IPS-18a (cell line): Measurements from ENCODE around the gene SCAP.
"Not testable (repeated sequence)": the region's sequence is repeated elsewhere in the genome, so short reads cannot be mapped to it uniquely, and the experiment has no call there.

ENCODE experiments used
- H3K27ac ChIP-seq: one replicate; pipeline ENCODE4 v1.5.1; 2013; ENCODE audit warnings: low read length
- H3K27me3 ChIP-seq: one replicate; pipeline ENCODE4 v1.6.1; 2013; ENCODE audit warnings: mild to moderate bottlenecking, low read length; ENCODE audit not compliant: control insufficient read depth, insufficient read depth
- H3K36me3 ChIP-seq: one replicate; pipeline ENCODE4 v1.6.1; 2013; ENCODE audit warnings: low read depth, low read length; ENCODE audit not compliant: control insufficient read depth
- H3K4me1 ChIP-seq: one replicate; pipeline ENCODE4 v1.6.1; 2013; ENCODE audit warnings: low read depth, low read length; ENCODE audit not compliant: control insufficient read depth
- H3K4me3 ChIP-seq: one replicate; pipeline ENCODE4 v1.5.1; 2013; ENCODE audit warnings: low read length
- H3K9ac ChIP-seq: one replicate; pipeline ENCODE4 v1.6.1; 2013; ENCODE audit warnings: mild to moderate bottlenecking, low read length, moderate library complexity
- H3K9me3 ChIP-seq: one replicate; pipeline ENCODE4 v1.6.1; 2013; ENCODE audit warnings: low read depth, low read length; ENCODE audit not compliant: control insufficient read depth

Gene SCAP

GRCh38 chr3:47475570-47476329, at the start of gene SCAP:
SCAP (minus strand) TSS chr3:47475941; CDS start chr3:47442993, 32,948 bp downstream.
- Histone ChIP-seq H3K9me3 (no peaks in the 10 kb centered on the region), H3K36me3 (no peaks in the 10 kb centered on the region), H3K4me1 (peaks cover 11% of the 10 kb centered on the region), H3K4me3 (peak within 1 kb of the TSS; percentile 81), H3K27ac (no peak within 1 kb of the TSS), H3K9ac (peak within 1 kb of the TSS; percentile 59), H3K27me3 (no peaks in the 10 kb centered on the region)

- Histone ChIP-seq H3K27me3 (peaks cover 15% of the 10 kb centered on the region), H3K4me1 (peaks cover 11% of the 10 kb centered on the region), H3K9me3 (no peaks in the 10 kb centered on the region), H3K27ac (no peak overlapping the region), H3K4me3 (no peak overlapping the region), H3K9ac (no peak overlapping the region), H3K36me3 (no peaks in the 10 kb centered on the region)
Measured at GRCh38 chr3:47523310-47524073, 47.8 kb upstream of the SCAP start.

- peaks cover 11% of the 10 kb centered on the region for H3K4me1 ChIP-seq
- no peak overlapping the region for H3K27ac ChIP-seq
- no peak overlapping the region for H3K4me3 ChIP-seq
- H3K9me3 ChIP-seq, result no peaks in the 10 kb centered on the region
- H3K27me3 ChIP-seq, result peaks cover 15% of the 10 kb centered on the region
- no peak overlapping the region for H3K9ac ChIP-seq
- no peaks in the 10 kb centered on the region for H3K36me3 ChIP-seq
Measured at GRCh38 chr3:47522082-47522987, 46.6 kb upstream of the SCAP start.

GRCh38 chr3:47520756-47521155, 45.0 kb upstream of the SCAP start:
- Histone ChIP-seq H3K9me3 (no peaks in the 10 kb centered on the region), H3K4me1 (peaks cover 11% of the 10 kb centered on the region), H3K36me3 (no peaks in the 10 kb centered on the region), H3K9ac (no peak overlapping the region), H3K4me3 (no peak overlapping the region), H3K27ac (no peak overlapping the region), H3K27me3 (peaks cover 15% of the 10 kb centered on the region)

GRCh38 chr3:47517937-47518336, 42.2 kb upstream of the SCAP start:
- Histone ChIP-seq H3K4me1 (peaks cover 11% of the 10 kb centered on the region), H3K27me3 (peaks cover 8% of the 10 kb centered on the region), H3K9ac (no peak overlapping the region), H3K27ac (no peak overlapping the region), H3K9me3 (no peaks in the 10 kb centered on the region), H3K4me3 (no peak overlapping the region), H3K36me3 (no peaks in the 10 kb centered on the region)

GRCh38 chr3:47515864-47516319, 40.2 kb upstream of the SCAP start:
- no peak overlapping the region for H3K27ac ChIP-seq
- no peak overlapping the region for H3K4me3 ChIP-seq
- no peak overlapping the region for H3K9ac ChIP-seq
- H3K27me3 ChIP-seq, result no peaks in the 10 kb centered on the region
- peaks cover 6% of the 10 kb centered on the region for H3K4me1 ChIP-seq
- no peaks in the 10 kb centered on the region for H3K9me3 ChIP-seq
- H3K36me3 ChIP-seq, result peaks cover 5% of the 10 kb centered on the region

GRCh38 chr3:47515100-47515499, 39.4 kb upstream of the SCAP start:
- no peaks in the 10 kb centered on the region for H3K27me3 ChIP-seq
- peaks cover 13% of the 10 kb centered on the region for H3K36me3 ChIP-seq
- H3K27ac ChIP-seq, result no peak overlapping the region
- no peaks in the 10 kb centered on the region for H3K4me1 ChIP-seq
- H3K4me3 ChIP-seq, result no peak overlapping the region
- no peaks in the 10 kb centered on the region for H3K9me3 ChIP-seq
- no peak overlapping the region for H3K9ac ChIP-seq

GRCh38 chr3:47513125-47513929, 37.6 kb upstream of the SCAP start, which contains the start of gene ELP6:
ELP6 (minus strand) TSS chr3:47513712; CDS start chr3:47513590, 122 bp downstream.
- Histone ChIP-seq H3K27ac (peak within 1 kb of the TSS; percentile 90), H3K9me3 (no peaks in the 10 kb centered on the region), H3K9ac (peak within 1 kb of the TSS; percentile 94), H3K4me3 (peak within 1 kb of the TSS; percentile 94), H3K36me3 (peaks cover 26% of the 10 kb centered on the region), H3K4me1 (no peaks in the 10 kb centered on the region), H3K27me3 (no peaks in the 10 kb centered on the region)

GRCh38 chr3:47512416-47513124, 36.8 kb upstream of the SCAP start:
- Histone ChIP-seq H3K36me3 (peaks cover 28% of the 10 kb centered on the region), H3K9me3 (no peaks in the 10 kb centered on the region), H3K9ac (peak overlapping the region; percentile 94), H3K27me3 (no peaks in the 10 kb centered on the region), H3K27ac (peak overlapping the region; percentile 90), H3K4me1 (no peaks in the 10 kb centered on the region), H3K4me3 (peak overlapping the region; percentile 94)

GRCh38 chr3:47505267-47505666, 29.5 kb upstream of the SCAP start:
- not testable (repeated sequence) for H3K27me3 ChIP-seq, H3K27ac ChIP-seq, H3K4me3 ChIP-seq, H3K9ac ChIP-seq, H3K9me3 ChIP-seq, H3K4me1 ChIP-seq
- peaks cover 51% of the 10 kb centered on the region for H3K36me3 ChIP-seq
